ENCODE data around the gene SRPK3. TPM values are rescaled to one million over a fixed set of nuclear protein-coding genes. Genes with fewer than 3 reads are reported as not detected.

SRPK3 gene
- total and polyA plus RNA-seq, 2 donors (not counting 3 experiments of a cell fraction or from before 2014, with no cell fraction given), result 0.25 to 0.40 TPM

DNA sequence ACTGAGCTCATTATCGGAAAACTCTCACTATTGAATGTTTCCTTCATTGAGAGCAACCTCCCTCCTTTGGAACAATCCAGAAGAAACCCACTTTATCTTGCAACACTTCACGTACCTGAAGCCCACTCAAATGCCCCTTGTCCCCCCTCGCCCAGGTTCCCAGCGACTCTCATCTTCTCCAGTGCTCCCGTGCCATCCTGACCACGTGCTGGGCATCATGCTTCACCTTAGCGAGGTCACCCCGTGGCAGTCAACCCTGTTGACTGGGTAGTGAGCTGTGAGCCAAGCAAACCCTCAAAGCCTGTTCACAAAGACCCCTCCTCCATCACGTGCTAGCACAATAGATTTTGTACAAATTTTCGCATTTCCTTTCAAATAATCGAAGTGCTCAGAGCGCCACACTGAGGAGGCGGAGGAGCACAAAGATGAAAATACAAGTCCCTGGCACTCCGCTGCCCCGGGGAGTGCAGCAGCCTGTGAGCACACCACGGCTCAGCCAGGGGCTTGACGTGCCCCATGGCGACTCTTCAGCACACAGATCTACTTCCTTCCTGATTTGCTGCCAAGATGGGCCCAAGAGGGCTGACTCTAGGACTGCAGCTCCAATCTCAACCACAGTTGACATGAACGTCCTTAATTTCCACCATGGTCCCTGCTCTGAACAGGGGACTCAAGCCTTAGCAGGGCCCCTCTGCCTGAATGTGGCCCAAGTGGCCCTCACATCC lies 33.9 kb downstream of the SRPK3 start:
- Histone ChIP-seq H3K4me3 (replicated peaks in 1 of 3; ENCODE audit: insufficient read depth in 1 of 3, low read depth in 1 of 3, low read length in 3 of 3) (no peak overlapping the region), H3K9ac (replicated peaks; ENCODE audit: extremely low read depth, insufficient read depth, low read length) (no peak overlapping the region), H3K4me2 (ENCODE audit: insufficient read depth, low read length) (no peak overlapping the region), H3K27ac (ENCODE audit: insufficient read depth, low read depth, low read length) (no peak overlapping the region), H3K9me3 (replicated peaks; ENCODE audit: control insufficient read depth, insufficient read depth, low read length) (no peaks in the 10 kb centered on the region), H3K4me1 (ENCODE audit: control insufficient read depth, extremely low read depth, insufficient read depth, low read length) (peaks cover 4% of the 10 kb centered on the region), H4K20me1 (replicated peaks; ENCODE audit: control insufficient read depth, extremely low read depth, insufficient read depth, low read length) (no peaks in the 10 kb centered on the region), H2AFZ (ENCODE audit: low read depth, low read length) (no peak overlapping the region), H3K9me1 (replicated peaks; ENCODE audit: control insufficient read depth, extremely low read depth, insufficient read depth, low read length) (no peaks in the 10 kb centered on the region), H3K79me2 (ENCODE audit: control insufficient read depth, insufficient read depth, low read length) (no peaks in the 10 kb centered on the region), H3K27me3 (ENCODE audit: control insufficient read depth in 2 of 2, insufficient read depth in 2 of 2, low read length in 2 of 2) (peaks cover 0 to 2% of the 10 kb centered on the region in 2 experiments), H3K36me3 (ENCODE audit: control insufficient read depth in 2 of 2, extremely low read depth in 1 of 2, insufficient read depth in 2 of 2, low read length in 2 of 2) (no peaks in the 10 kb centered on the region)
- FAIRE-seq (no peak), DNase-seq (ENCODE audit: low read depth, low spot score) (no peak)
- intact Hi-C loops (cut with micrococcal nuclease), result loop anchor here (10.0 kb wide), 1 partner anchor 70 kb away; the partner anchor contains the start of gene L1CAM
- dilution Hi-C loops (cut with MboI; ENCODE audit: extremely low pct_ligation_motif_present, low sequenced_read_pairs), result no loop called here
- no peak for TF ChIP-seq POLR2AphosphoS5 (IDR thresholded peaks at IDR 0.05; ENCODE audit: insufficient read depth, low read depth, low read length)
- TF ChIP-seq EZH2 (IDR thresholded peaks at IDR 0.05; ENCODE audit: borderline replicate concordance, low read depth, low read length, severe bottlenecking), result no peak
- no peak for TF ChIP-seq FOS (IDR thresholded peaks at IDR 0.05; ENCODE audit: borderline replicate concordance, insufficient read depth, low read length)
- TF ChIP-seq JUN (IDR thresholded peaks at IDR 0.05; ENCODE audit: borderline replicate concordance, insufficient read depth, insufficient read length, low read depth), result no peak
- no peak for TF ChIP-seq POLR2A (IDR thresholded peaks at IDR 0.05; ENCODE audit: low read depth, low read length)
- TF ChIP-seq, protein P1, sequence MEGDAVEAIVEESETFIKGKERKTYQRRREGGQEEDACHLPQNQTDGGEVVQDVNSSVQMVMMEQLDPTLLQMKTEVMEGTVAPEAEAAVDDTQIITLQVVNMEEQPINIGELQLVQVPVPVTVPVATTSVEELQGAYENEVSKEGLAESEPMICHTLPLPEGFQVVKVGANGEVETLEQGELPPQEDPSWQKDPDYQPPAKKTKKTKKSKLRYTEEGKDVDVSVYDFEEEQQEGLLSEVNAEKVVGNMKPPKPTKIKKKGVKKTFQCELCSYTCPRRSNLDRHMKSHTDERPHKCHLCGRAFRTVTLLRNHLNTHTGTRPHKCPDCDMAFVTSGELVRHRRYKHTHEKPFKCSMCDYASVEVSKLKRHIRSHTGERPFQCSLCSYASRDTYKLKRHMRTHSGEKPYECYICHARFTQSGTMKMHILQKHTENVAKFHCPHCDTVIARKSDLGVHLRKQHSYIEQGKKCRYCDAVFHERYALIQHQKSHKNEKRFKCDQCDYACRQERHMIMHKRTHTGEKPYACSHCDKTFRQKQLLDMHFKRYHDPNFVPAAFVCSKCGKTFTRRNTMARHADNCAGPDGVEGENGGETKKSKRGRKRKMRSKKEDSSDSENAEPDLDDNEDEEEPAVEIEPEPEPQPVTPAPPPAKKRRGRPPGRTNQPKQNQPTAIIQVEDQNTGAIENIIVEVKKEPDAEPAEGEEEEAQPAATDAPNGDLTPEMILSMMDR (IDR thresholded peaks at IDR 0.05; ENCODE audit: extremely low read depth in 1 of 2, insufficient read depth in 1 of 2, low read depth in 1 of 2, low read length in 2 of 2), result no peak
- TF ChIP-seq, protein P2, sequence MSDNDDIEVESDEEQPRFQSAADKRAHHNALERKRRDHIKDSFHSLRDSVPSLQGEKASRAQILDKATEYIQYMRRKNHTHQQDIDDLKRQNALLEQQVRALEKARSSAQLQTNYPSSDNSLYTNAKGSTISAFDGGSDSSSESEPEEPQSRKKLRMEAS (IDR thresholded peaks at IDR 0.05; ENCODE audit: insufficient read depth, insufficient read length), result no peak
- no peak for TF ChIP-seq GATA2 (IDR thresholded peaks at IDR 0.05; ENCODE audit: insufficient read depth, insufficient read length, low read depth, low read length)
- TF ChIP-seq MYC (IDR thresholded peaks at IDR 0.05; ENCODE audit: low read depth, low read length), result no peak
- ChIA-PET POLR2A (no interaction called here), CTCF (no interaction called here)
- no TSS peak for BruUV-seq (replicated peaks)

Measured in endothelial cell of umbilical vein (primary cell).